Urinary bladder (tissue), 4 donors: ENCODE data around the gene RBM47. TPM values are rescaled to one million over a fixed set of nuclear protein-coding genes. Genes with fewer than 3 reads are reported as not detected.

ENCODE experiments used
- DNase-seq: peaks from one replicate; pipeline ENCODE4 v3.0.0-alpha.2; 2015; ENCODE audit errors: extremely low spot score
- H3K27ac ChIP-seq: one replicate; pipeline ENCODE4 v1.5.1; 2013; ENCODE audit warnings: low read depth, mild to moderate bottlenecking, moderate library complexity
- H3K36me3 ChIP-seq: one replicate; pipeline ENCODE4 v1.6.1; 2013; ENCODE audit warnings: mild to moderate bottlenecking, moderate library complexity; ENCODE audit not compliant: insufficient read depth
- H3K4me1 ChIP-seq: one replicate; pipeline ENCODE4 v1.6.1; 2013; ENCODE audit warnings: mild to moderate bottlenecking, moderate library complexity; ENCODE audit not compliant: insufficient read depth
- H3K4me3 ChIP-seq: one replicate; pipeline ENCODE4 v1.5.1; 2013; ENCODE audit warnings: low read depth, low read length
- WGBS: extraction: QIAGEN DNeasy Blood & Tissue Kit; methylation state at CpG from one replicate; pipeline ENCODE4 v1.1.7; 2013; 5-methylcytosine and 5-hydroxymethylcytosine counted together
- polyA plus RNA-seq: library from polyadenylated mRNA; stranded (reverse); fragments of 200-250 nt; gene quantifications from one replicate; pipeline ENCODE4 v1.2.3, GENCODE V29; 2013
- total RNA-seq: library from RNA; depleted of rRNA; stranded (reverse); fragments of >200 nt; gene quantifications from one replicate; pipeline ENCODE4 v1.2.3, GENCODE V29; 2014
- donor health status: healthy with polysubstance abuse.
- donor health status: healthy.

RBM47 gene
- total and polyA plus RNA-seq, 2 donors: 7.6 to 18.6 TPM

GRCh38 chr4:40482985-40483647, 146.5 kb downstream of the RBM47 start:
- peaks cover 2% of the 10 kb centered on the region for H3K36me3 ChIP-seq
- no peaks in the 10 kb centered on the region for H3K4me1 ChIP-seq
- WGBS: 81% methylated on average over 21 of the region's 21 CpGs
- no peak for DNase-seq
- no peak overlapping the region for H3K4me3 ChIP-seq
- no peak overlapping the region for H3K27ac ChIP-seq

GRCh38 chr4:40481977-40482376, 147.7 kb downstream of the RBM47 start:
- DNase-seq: no peak
- Histone ChIP-seq H3K27ac (no peak overlapping the region), H3K4me3 (no peak overlapping the region), H3K4me1 (no peaks in the 10 kb centered on the region), H3K36me3 (peaks cover 2% of the 10 kb centered on the region)
- 98% methylated on average over 7 of the region's 7 CpGs for WGBS

- no peak for DNase-seq
- 71% methylated on average over 2 of the region's 2 CpGs for WGBS
- Histone ChIP-seq H3K27ac (no peak overlapping the region), H3K4me3 (no peak overlapping the region), H3K4me1 (no peaks in the 10 kb centered on the region), H3K36me3 (peaks cover 2% of the 10 kb centered on the region)
Observed at GRCh38 chr4:40480291-40480690, 149.4 kb downstream of the RBM47 start.

DNA sequence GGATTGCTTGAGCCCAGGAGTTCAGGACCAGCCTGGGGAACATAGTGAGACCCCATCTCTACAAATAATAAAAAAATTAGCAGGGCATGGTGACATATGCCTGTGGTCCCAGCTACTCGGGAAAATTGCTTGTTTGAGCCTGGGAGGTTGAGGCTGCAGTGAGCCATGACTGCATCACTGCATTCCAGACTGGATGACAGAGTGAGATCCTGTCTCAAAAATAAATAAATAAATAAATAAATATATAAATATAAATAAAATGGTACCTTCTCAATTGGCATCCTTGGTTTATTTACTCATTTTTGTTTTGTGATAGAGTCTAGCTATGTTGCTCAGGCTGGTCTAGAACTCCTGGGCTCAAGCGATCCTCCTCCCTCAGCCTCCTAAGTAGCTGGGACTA, 150.3 kb downstream of the RBM47 start:
- H3K4me3 ChIP-seq: no peak overlapping the region
- no peaks in the 10 kb centered on the region for H3K4me1 ChIP-seq
- no peak overlapping the region for H3K27ac ChIP-seq
- no peak for DNase-seq
- no peaks in the 10 kb centered on the region for H3K36me3 ChIP-seq
- 69% methylated on average over 2 of the region's 2 CpGs for WGBS

DNA sequence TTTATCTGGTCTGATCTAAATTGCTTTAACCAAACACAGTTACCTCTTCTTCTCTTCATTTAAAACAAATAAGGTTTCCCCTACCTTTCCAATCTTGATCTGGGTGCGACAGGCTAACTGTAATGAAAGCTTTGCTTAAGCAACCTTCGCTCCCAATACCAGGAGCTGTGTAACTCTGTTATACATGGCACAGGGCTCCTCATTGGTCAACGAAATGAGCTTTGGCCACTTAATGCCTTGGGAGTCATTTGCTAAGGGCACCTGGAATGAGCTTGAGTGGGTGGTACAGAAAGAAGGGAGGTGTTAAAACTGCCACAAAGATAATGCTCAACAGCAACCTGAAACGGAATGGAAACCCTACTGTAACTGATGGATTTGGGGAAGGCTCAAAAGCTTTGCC, 154.1 kb downstream of the RBM47 start:
- Histone ChIP-seq H3K4me1 (no peaks in the 10 kb centered on the region), H3K4me3 (no peak overlapping the region), H3K36me3 (no peaks in the 10 kb centered on the region), H3K27ac (no peak overlapping the region)
- 56% methylated on average over 4 of the region's 4 CpGs for WGBS
- DNase-seq: no peak

DNA sequence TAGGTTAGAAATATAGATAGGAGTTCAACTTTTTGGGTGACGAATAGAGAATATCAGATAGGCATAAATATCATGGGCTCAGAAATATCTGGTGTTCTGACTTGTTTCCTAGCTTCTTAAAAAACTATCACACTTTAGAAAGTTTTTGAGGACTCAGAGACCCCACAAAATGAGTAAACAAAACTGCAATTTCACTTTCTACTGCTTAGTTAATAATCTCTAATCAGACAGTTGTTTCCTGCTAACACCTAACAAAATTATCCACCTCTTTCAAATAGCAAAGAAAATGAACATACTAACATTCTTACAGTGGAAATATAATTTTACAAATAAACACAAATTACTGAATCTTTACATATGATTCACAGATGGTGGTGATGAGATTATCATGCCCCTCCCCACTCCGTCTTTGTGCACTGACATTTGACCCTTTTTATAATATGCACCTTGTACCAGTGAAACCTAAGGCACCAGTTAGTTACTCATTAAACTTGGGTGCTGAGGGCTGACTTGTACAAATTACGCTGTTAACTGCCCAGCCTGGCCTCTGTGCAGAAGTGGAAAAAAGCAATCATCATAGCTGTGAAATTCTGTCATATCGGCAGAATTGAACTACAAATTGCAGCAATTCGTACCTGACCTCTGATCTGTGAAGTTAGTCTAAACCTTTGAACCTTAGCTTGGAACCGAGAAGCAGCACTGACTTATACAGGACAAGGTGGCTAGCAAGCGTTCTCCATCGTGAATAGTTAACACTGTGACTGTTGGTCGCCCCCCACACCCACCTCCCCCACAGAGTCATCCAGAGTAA, 155.9 kb downstream of the RBM47 start:
- 71% methylated on average over 9 of the region's 9 CpGs for WGBS
- no peaks in the 10 kb centered on the region for H3K4me1 ChIP-seq
- no peak overlapping the region for H3K4me3 ChIP-seq
- H3K36me3 ChIP-seq: no peaks in the 10 kb centered on the region
- DNase-seq: no peak
- H3K27ac ChIP-seq: no peak overlapping the region

- no peak overlapping the region for H3K27ac ChIP-seq
- no peak overlapping the region for H3K4me3 ChIP-seq
- no peaks in the 10 kb centered on the region for H3K4me1 ChIP-seq
- DNase-seq: no peak
- H3K36me3 ChIP-seq: no peaks in the 10 kb centered on the region
- 93% methylated on average over 3 of the region's 3 CpGs for WGBS
Observed at GRCh38 chr4:40471923-40472322, 157.7 kb downstream of the RBM47 start.

DNA sequence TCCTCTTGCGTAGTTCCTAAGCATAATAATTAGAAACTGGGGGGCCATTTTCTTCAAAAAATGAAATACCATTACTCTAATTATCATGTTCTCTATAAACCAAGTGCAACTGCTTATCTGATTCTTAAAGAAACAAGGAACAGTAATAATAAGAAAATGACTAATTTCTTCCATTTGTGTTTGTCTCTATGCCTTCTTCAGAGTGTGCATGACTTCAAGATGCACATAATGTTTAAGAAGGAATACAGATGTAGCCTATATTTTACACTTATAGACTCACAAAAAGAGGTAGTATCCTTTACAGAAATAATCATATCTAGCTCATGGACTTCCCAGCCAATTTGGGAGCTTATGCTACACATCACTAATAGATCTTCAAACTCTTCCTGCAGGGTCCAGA, 162.9 kb downstream of the RBM47 start:
- no peak for DNase-seq
- Histone ChIP-seq H3K36me3 (peaks cover 3% of the 10 kb centered on the region), H3K27ac (no peak overlapping the region), H3K4me1 (no peaks in the 10 kb centered on the region), H3K4me3 (no peak overlapping the region)
- WGBS: 80% methylated on average over 1 of the region's 1 CpG

- Histone ChIP-seq H3K27ac (no peak overlapping the region), H3K4me1 (no peaks in the 10 kb centered on the region), H3K36me3 (peaks cover 3% of the 10 kb centered on the region), H3K4me3 (no peak overlapping the region)
- WGBS: 55% methylated on average over 5 of the region's 5 CpGs
- DNase-seq: no peak
Observed at GRCh38 chr4:40462326-40462725, 167.3 kb downstream of the RBM47 start.

- WGBS: 92% methylated on average over 7 of the region's 7 CpGs
Observed at GRCh38 chr4:40461879-40462278, 167.8 kb downstream of the RBM47 start.

DNA sequence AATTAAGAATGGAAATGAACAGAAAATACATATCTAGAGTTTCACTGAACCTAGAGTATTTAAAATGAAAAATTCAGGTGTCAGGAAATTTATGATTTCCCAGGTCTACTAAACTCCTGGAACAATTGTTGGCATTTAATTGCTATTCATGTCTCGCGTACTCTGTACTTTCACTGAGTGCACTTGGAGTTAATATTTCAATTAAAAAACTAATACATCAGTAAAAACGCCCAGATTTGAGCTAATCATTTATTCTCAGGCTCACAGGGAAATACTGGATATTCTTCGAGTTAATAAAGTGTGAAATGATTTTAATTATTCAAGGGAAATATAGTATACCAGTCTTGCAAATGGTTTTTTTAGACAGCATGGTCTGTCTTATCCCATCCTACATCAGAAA, 168.6 kb downstream of the RBM47 start:
- no peak overlapping the region for H3K27ac ChIP-seq
- 79% methylated on average over 4 of the region's 4 CpGs for WGBS
- DNase-seq: no peak
- H3K4me1 ChIP-seq: no peaks in the 10 kb centered on the region
- H3K4me3 ChIP-seq: no peak overlapping the region
- peaks cover 3% of the 10 kb centered on the region for H3K36me3 ChIP-seq

More at GRCh38 chr4:40461879-40462278, 167.8 kb downstream of the RBM47 start:
- H3K36me3 ChIP-seq: peaks cover 3% of the 10 kb centered on the region
- H3K4me1 ChIP-seq: no peaks in the 10 kb centered on the region
- no peak overlapping the region for H3K27ac ChIP-seq
- H3K4me3 ChIP-seq: no peak overlapping the region
- DNase-seq: no peak

GRCh38 chr4:40458683-40459082, 171.0 kb downstream of the RBM47 start:
- DNase-seq: no peak
- no peaks in the 10 kb centered on the region for H3K4me1 ChIP-seq
- WGBS: 58% methylated on average over 4 of the region's 4 CpGs
- H3K36me3 ChIP-seq: no peaks in the 10 kb centered on the region
- H3K27ac ChIP-seq: no peak overlapping the region
- H3K4me3 ChIP-seq: no peak overlapping the region

DNA sequence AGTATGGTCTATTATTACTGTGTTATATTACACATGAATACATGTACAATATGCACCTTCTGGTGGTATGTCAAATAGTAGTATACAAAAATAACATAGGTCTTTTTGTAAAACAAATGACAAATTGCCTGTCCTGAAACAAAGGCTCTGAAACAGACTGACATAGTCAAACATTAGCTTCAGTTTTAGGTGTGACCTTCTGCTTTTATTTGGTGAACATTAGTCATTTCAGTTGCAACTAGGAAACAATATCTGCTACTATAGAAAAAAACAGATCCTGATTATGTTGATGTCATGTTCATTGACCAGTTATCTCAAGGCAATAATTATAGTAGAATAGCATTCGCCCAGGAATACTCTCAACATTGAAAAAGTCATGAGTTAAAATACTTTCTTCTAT, 171.6 kb downstream of the RBM47 start:
- DNase-seq: no peak
- Histone ChIP-seq H3K4me1 (no peaks in the 10 kb centered on the region), H3K4me3 (no peak overlapping the region), H3K36me3 (no peaks in the 10 kb centered on the region), H3K27ac (no peak overlapping the region)
- 80% methylated on average over 1 of the region's 1 CpG for WGBS

GRCh38 chr4:40455340-40455902, 174.2 kb downstream of the RBM47 start:
- Histone ChIP-seq H3K36me3 (no peaks in the 10 kb centered on the region), H3K27ac (no peak overlapping the region), H3K4me1 (peaks cover 1% of the 10 kb centered on the region), H3K4me3 (no peak overlapping the region)
- DNase-seq: no peak
- WGBS: 89% methylated on average over 5 of the region's 5 CpGs
